Measurements from ENCODE around the gene PHF21A. TPM values are rescaled to one million over a fixed set of nuclear protein-coding genes. Genes with fewer than 3 reads are reported as not detected.

PHF21A gene
- total and polyA plus RNA-seq, 2 experiments from 2014 or later, result 24.6 to 30.4 TPM

DNA sequence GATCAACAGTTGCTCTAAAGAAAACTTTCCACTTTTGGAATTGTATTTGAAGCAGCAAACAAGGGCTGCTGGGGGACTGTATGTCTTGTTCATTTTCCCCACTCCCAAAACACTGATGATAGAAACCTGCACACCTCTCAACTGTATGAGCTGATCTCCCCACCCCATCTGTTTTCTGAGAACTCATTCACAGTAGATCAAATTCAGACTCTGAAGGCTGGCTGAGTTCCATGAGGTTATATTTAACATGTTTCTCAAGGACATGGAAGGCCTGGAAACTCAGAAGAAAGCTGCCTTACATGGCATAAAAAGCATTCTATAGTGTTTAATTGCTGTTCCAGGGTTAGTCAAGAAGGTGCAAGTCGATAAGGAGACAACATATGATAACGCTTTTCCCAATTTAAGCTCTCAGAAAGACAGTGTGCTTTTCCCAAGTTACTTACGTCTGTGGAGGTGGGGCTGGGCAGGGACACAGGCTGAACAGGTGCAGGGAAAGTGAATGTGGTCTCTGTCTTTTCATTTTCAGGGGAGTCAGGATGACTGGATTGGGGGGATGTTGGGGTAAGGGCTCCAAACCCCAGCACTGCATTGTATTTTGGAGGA lies 175.8 kb downstream of the PHF21A start:
- H3K9me3 ChIP-seq (ENCODE audit: low read depth), result no peaks in the 10 kb centered on the region
- no peak overlapping the region for H3K27ac ChIP-seq
- no peaks in the 10 kb centered on the region for H3K79me2 ChIP-seq
- no peaks in the 10 kb centered on the region for H3K9me2 ChIP-seq (replicated peaks; ENCODE audit: insufficient read depth)
- H3K36me3 ChIP-seq (replicated peaks; ENCODE audit: insufficient read depth, low read depth), result no peaks in the 10 kb centered on the region
- H3K4me1 ChIP-seq (ENCODE audit: insufficient read depth), result no peaks in the 10 kb centered on the region
- H2AFZ ChIP-seq, result no peak overlapping the region
- no peak overlapping the region for H3K4me3 ChIP-seq
- H3K27me3 ChIP-seq, result no peaks in the 10 kb centered on the region
- no peak for DNase-seq (ENCODE audit: low spot score)
- TF ChIP-seq EZH2 (IDR thresholded peaks at IDR 0.05; ENCODE audit: borderline replicate concordance), result no peak
- TF ChIP-seq, protein P1, sequence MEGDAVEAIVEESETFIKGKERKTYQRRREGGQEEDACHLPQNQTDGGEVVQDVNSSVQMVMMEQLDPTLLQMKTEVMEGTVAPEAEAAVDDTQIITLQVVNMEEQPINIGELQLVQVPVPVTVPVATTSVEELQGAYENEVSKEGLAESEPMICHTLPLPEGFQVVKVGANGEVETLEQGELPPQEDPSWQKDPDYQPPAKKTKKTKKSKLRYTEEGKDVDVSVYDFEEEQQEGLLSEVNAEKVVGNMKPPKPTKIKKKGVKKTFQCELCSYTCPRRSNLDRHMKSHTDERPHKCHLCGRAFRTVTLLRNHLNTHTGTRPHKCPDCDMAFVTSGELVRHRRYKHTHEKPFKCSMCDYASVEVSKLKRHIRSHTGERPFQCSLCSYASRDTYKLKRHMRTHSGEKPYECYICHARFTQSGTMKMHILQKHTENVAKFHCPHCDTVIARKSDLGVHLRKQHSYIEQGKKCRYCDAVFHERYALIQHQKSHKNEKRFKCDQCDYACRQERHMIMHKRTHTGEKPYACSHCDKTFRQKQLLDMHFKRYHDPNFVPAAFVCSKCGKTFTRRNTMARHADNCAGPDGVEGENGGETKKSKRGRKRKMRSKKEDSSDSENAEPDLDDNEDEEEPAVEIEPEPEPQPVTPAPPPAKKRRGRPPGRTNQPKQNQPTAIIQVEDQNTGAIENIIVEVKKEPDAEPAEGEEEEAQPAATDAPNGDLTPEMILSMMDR (IDR thresholded peaks at IDR 0.05; ENCODE audit: poor library complexity), result no peak
- no peak for TF ChIP-seq EZH2phosphoT487 (IDR thresholded peaks at IDR 0.05; ENCODE audit: low read depth, severe bottlenecking, unreplicated experiment)
- WGBS (ENCODE audit: low lambda C conversion rate, missing lambda C conversion rate), result 88% methylated on average over 3 of the region's 3 CpGs
- H4K20me1 ChIP-seq (ENCODE audit: insufficient read depth, poor library complexity, severe bottlenecking), result no peaks in the 10 kb centered on the region
- H3K4me2 ChIP-seq, result no peak overlapping the region

DNA sequence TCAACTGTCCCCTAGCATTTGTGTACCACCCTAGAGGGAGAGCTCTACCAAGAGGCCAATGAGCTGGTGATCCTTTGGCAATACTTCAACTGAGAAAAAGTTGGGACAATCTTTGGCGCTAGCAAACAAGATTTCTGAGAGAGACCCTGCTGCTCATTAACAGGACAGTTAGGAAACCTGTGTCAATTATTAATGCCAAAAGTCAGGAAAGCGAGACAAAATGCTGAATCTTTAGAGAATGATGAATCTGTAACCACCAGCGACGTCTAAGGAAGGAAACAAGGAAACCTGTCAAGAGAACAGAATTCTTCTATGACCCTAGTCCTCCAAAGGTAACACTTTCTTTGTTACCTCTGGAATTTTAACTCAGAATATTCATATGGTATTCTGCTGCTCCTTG lies 178.9 kb downstream of the PHF21A start:
- Histone ChIP-seq H3K36me3 (replicated peaks; ENCODE audit: insufficient read depth, low read depth) (no peaks in the 10 kb centered on the region), H3K9me3 (ENCODE audit: low read depth) (no peaks in the 10 kb centered on the region), H3K4me3 (no peak overlapping the region), H3K27me3 (no peaks in the 10 kb centered on the region), H2AFZ (no peak overlapping the region), H4K20me1 (ENCODE audit: insufficient read depth, poor library complexity, severe bottlenecking) (no peaks in the 10 kb centered on the region), H3K27ac (no peak overlapping the region), H3K4me1 (ENCODE audit: insufficient read depth) (no peaks in the 10 kb centered on the region), H3K79me2 (no peaks in the 10 kb centered on the region), H3K4me2 (no peak overlapping the region), H3K9me2 (replicated peaks; ENCODE audit: insufficient read depth) (no peaks in the 10 kb centered on the region)
- 80% methylated on average over 4 of the region's 4 CpGs for WGBS (ENCODE audit: low lambda C conversion rate, missing lambda C conversion rate)
- TF ChIP-seq EZH2 (IDR thresholded peaks at IDR 0.05; ENCODE audit: borderline replicate concordance) (no peak), EZH2phosphoT487 (IDR thresholded peaks at IDR 0.05; ENCODE audit: low read depth, severe bottlenecking, unreplicated experiment) (no peak)
- TF ChIP-seq, protein P1 (IDR thresholded peaks at IDR 0.05; ENCODE audit: poor library complexity), result no peak
- DNase-seq (ENCODE audit: low spot score), result no peak

DNA sequence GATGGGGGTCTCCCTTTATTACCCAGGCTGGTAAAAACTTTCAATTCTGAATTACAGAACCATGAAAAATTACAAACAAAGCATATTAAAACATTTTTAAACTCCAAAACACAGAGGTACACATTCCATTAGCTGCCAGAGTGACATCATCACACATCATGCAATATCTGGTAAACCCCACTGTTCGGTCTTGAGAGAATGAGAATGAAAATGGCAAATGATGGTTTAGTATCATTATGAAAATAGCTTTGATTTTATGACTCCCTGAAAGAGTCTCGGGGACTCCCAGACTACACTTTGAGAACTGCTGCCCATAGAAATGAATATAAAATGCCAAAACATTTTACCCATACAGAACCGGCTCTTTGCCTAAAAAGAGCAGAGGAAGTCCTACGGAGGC lies 180.0 kb downstream of the PHF21A start:
- TF ChIP-seq EZH2 (IDR thresholded peaks at IDR 0.05; ENCODE audit: borderline replicate concordance) (no peak), EZH2phosphoT487 (IDR thresholded peaks at IDR 0.05; ENCODE audit: low read depth, severe bottlenecking, unreplicated experiment) (no peak)
- TF ChIP-seq, protein P1 (IDR thresholded peaks at IDR 0.05; ENCODE audit: poor library complexity), result no peak
- no peaks in the 10 kb centered on the region for H4K20me1 ChIP-seq (ENCODE audit: insufficient read depth, poor library complexity, severe bottlenecking)
- WGBS (ENCODE audit: low lambda C conversion rate, missing lambda C conversion rate), result 97% methylated on average over 4 of the region's 4 CpGs
- H3K27me3 ChIP-seq, result no peaks in the 10 kb centered on the region
- no peak overlapping the region for H3K4me2 ChIP-seq
- H3K27ac ChIP-seq, result no peak overlapping the region
- no peaks in the 10 kb centered on the region for H3K4me1 ChIP-seq (ENCODE audit: insufficient read depth)
- no peak for DNase-seq (ENCODE audit: low spot score)
- no peaks in the 10 kb centered on the region for H3K79me2 ChIP-seq
- no peak overlapping the region for H2AFZ ChIP-seq
- H3K4me3 ChIP-seq, result no peak overlapping the region
- no peaks in the 10 kb centered on the region for H3K9me3 ChIP-seq (ENCODE audit: low read depth)
- H3K9me2 ChIP-seq (replicated peaks; ENCODE audit: insufficient read depth), result no peaks in the 10 kb centered on the region
- no peaks in the 10 kb centered on the region for H3K36me3 ChIP-seq (replicated peaks; ENCODE audit: insufficient read depth, low read depth)
